NCI-H774 (cell line): ENCODE results near the gene AIM2.

Experiments
- DNase-seq: peaks from one replicate; lab custom pipeline; 2025; lab: John Stamatoyannopoulos, UW

AIM2 gene

GRCh38 chr1:159014851-159015250 is 61.7 kb downstream of the AIM2 start:
- no peak for DNase-seq

DNA sequence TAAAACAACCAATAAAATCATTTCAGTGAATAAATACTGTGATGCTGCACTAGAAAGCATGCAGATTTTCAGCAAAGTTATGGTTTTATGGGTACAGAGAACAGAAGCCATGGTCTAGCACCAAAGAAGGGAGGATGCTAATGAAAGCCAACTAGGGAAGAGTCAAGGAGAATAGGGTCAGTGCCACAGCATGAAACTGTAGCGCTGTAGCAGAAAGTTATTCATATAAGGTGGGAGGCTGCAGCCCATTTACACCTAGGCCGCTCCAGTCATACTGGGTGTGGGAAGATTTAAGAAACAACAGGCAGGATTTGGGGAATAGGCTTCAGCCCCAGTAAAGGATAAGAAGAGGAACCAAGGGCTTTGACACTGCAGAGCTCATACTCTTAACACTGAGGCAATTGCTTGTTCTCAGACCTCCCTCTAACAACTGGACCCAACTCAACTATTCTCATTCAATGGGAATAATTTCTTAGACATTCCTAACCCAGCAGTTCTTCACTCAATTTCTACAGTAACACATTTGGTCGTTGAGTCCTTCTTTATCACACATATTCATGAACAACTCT is 62.5 kb downstream of the AIM2 start:
- no peak for DNase-seq

DNA sequence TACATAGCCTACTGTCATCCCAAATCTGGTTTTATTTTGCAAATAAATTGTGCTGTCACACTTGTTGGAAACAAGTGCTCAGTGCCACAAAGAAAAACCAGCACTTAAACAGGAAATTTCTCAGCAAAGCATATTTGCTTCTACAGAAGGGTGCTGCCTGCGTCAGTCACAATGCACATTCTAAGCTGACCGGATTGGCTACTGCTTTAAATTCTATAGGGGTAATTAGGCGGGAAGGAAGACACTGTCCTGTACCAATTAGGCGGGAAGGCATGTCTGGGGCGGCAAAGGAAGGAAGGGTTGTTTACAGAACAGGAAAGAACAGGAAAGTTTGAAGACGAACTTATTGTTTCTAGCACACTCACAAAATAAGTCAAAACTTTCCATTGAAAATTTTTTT is 64.1 kb downstream of the AIM2 start:
- DNase-seq = no peak
